Esophagus muscularis mucosa (tissue), 4 donors: ENCODE data around the gene ATG10.
"Not testable (repeated sequence)": the region's sequence is repeated elsewhere in the genome, so short reads cannot be mapped to it uniquely, and the experiment has no call there.

ENCODE experiments used
- EP300 ChIP-seq: sonication (generic); formaldehyde crosslinking; IDR thresholded peaks from one replicate; pipeline ENCODE4 v1.6.1; 2017; ENCODE audit warnings: antibody characterized with exemption
- POLR2A ChIP-seq: fragments of 450-650 bp; IDR thresholded peaks from one replicate; pipeline ENCODE4 v1.6.1; 2017; ENCODE audit warnings: antibody characterized with exemption, moderate library complexity, mild to moderate bottlenecking, low read depth
- POLR2AphosphoS5 ChIP-seq, 2 donors: sonication (generic); formaldehyde crosslinking; IDR thresholded peaks; one replicate each; pipeline ENCODE4 v1.6.1; 2017; ENCODE audit warnings: antibody characterized with exemption in 2 of 2
- TF ChIP-seq, protein P1 (sequence below), 3 experiments: fragments of 200-600 bp in 2 of 3; fragments of 450-650 bp in 1 of 3; sonication (generic) in 2 of 3; IDR thresholded peaks; one replicate each; pipeline ENCODE4 v1.5.1; 2017 to 2019; ENCODE audit warnings: antibody characterized with exemption in 3 of 3, mild to moderate bottlenecking in 2 of 3, moderate library complexity in 1 of 3

DNA sequence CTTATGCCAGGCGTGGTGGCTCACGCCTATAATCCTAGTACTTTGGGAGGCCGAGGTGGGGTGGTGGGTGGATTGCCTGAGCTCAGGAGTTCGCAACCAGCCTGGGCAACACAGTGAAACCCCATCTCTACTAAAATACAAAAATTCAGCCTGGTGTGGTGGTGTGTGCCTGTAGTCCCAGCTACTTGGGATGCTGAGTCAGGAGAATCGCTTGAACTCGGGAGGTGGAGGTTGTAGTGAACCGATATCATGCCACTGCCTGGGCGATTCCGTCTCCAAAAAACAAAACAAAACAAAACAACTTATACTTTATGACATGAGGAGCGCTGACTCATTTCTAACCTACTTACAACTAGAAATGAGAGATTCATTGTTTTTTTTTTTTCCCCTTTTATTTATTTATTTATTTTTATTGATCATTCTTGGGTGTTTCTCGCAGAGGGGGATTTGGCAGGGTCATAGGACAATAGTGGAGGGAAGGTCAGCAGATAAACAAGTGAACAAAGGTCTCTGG lies 10.4 kb downstream of the ATG10 start:
- not testable (repeated sequence) for TF ChIP-seq POLR2A; POLR2AphosphoS5 (IDR thresholded peaks at IDR 0.05); EP300
- TF ChIP-seq, protein P1, sequence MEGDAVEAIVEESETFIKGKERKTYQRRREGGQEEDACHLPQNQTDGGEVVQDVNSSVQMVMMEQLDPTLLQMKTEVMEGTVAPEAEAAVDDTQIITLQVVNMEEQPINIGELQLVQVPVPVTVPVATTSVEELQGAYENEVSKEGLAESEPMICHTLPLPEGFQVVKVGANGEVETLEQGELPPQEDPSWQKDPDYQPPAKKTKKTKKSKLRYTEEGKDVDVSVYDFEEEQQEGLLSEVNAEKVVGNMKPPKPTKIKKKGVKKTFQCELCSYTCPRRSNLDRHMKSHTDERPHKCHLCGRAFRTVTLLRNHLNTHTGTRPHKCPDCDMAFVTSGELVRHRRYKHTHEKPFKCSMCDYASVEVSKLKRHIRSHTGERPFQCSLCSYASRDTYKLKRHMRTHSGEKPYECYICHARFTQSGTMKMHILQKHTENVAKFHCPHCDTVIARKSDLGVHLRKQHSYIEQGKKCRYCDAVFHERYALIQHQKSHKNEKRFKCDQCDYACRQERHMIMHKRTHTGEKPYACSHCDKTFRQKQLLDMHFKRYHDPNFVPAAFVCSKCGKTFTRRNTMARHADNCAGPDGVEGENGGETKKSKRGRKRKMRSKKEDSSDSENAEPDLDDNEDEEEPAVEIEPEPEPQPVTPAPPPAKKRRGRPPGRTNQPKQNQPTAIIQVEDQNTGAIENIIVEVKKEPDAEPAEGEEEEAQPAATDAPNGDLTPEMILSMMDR (IDR thresholded peaks at IDR 0.05): not testable (repeated sequence)
